ENCODE results near the gene GPR107. TPM values are rescaled to one million over a fixed set of nuclear protein-coding genes. Genes with fewer than 3 reads are reported as not detected.
A peak's percentile ranks its signal among the peaks of the same experiment; 100 is the strongest.

GPR107 gene
- total and polyA plus RNA-seq, 2 of the 8 experiments (the other 6 are each of a cell fraction or from before 2014, with no cell fraction given) = 19.3 to 30.7 TPM

DNA sequence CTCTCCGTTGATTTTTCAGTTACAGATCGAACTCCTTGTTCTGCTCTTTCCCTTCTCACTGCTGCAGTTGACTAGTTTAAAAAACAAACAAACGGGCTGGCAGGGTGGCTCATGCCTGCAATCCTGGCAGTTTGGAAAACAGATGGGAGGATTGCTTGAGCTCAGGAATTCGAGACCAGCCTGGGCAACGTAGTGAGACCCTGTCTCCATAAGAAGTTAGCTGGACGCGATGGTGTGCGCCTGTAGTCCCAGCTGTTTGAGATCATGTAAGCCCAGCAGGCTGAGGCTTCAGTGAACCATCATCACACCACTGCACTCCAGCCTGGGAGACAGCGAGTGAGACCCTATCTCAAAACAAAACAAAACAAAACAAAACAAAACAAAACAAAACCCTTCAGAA lies 67.1 kb downstream of the GPR107 start:
- Histone ChIP-seq H2AK5ac (ENCODE audit: low read depth, low read length) (peak overlapping the region; percentile 83; the same call in 1 of the 2 replicates), H3K36me3 (ENCODE audit: control insufficient read depth in 2 of 4, insufficient read depth in 4 of 4, low read length in 3 of 4) (no peaks in the 10 kb centered on the region), H4K5ac (ENCODE audit: insufficient read length, low read depth, low read length) (no peak overlapping the region), H4K91ac (replicated peaks; ENCODE audit: insufficient read length, low read length) (no peak overlapping the region), H3K9me3 (ENCODE audit: insufficient read depth in 2 of 2, low read depth in 1 of 2, low read length in 1 of 2) (no peaks in the 10 kb centered on the region), H2BK15ac (ENCODE audit: low read length) (no peak overlapping the region), H3K27ac (ENCODE audit: low read depth, low read length) (no peak overlapping the region), H2AFZ (ENCODE audit: low read length) (no peak overlapping the region), H2BK12ac (ENCODE audit: low read depth, low read length) (0 out of 2 replicates have a peak overlapping the region, but pooled peaks have one; percentile 9), H3K27me3 (replicated peaks in 1 of 4; ENCODE audit: control insufficient read depth in 3 of 4, extremely low read depth in 1 of 4, insufficient read depth in 3 of 4, low read length in 3 of 4) (no peaks in the 10 kb centered on the region), H3K4me1 (replicated peaks in 1 of 4; ENCODE audit: control insufficient read depth in 3 of 4, insufficient read depth in 4 of 4, low read length in 3 of 4) (peaks cover 8 to 15% (median 10%) of the 10 kb centered on the region in 4 experiments), H3K4me3 (ENCODE audit: extremely low read depth in 1 of 4, insufficient read depth in 2 of 4, low read depth in 3 of 4, low read length in 4 of 4) (no peak overlapping the region), H2BK120ac (replicated peaks; ENCODE audit: low read depth, low read length) (no peak overlapping the region), H4K8ac (ENCODE audit: extremely low read depth, insufficient read depth, low read length) (no peak overlapping the region), H3K23ac (ENCODE audit: insufficient read length) (no peak overlapping the region), H3K79me1 (ENCODE audit: low read depth, low read length) (no peaks in the 10 kb centered on the region), H3K9ac (replicated peaks in 1 of 4; ENCODE audit: extremely low read depth in 1 of 4, low read depth in 3 of 4, low read length in 3 of 4) (no peak overlapping the region), H3K4ac (replicated peaks; ENCODE audit: insufficient read length, low read depth, low read length) (no peak overlapping the region), H3K23me2 (ENCODE audit: low read depth, low read length) (no peaks in the 10 kb centered on the region), H3K79me2 (ENCODE audit: control insufficient read depth in 1 of 2, insufficient read depth in 2 of 2, low read length in 2 of 2) (no peaks in the 10 kb centered on the region), H3K14ac (ENCODE audit: insufficient read length) (no peak overlapping the region), H4K20me1 (replicated peaks in 1 of 2; ENCODE audit: control insufficient read depth in 1 of 2, insufficient read depth in 2 of 2, low read length in 2 of 2) (peaks cover 0 to 4% of the 10 kb centered on the region in 2 experiments), H2BK20ac (ENCODE audit: low read length) (no peak overlapping the region), H3K56ac (replicated peaks; ENCODE audit: insufficient read length, low read depth, low read length) (no peak overlapping the region), H3K18ac (ENCODE audit: extremely low read depth, low read length) (no peak overlapping the region), H3K4me2 (ENCODE audit: insufficient read depth in 1 of 2, low read depth in 2 of 2, low read length in 2 of 2) (no peak overlapping the region), H2BK5ac (ENCODE audit: low read depth, low read length) (0 out of 2 replicates have a peak overlapping the region, but pooled peaks have one; percentile 35)
- ChIA-PET CTCF (ENCODE audit: partially characterized antibody) (interaction anchor here (0.8 to 3.8 kb wide), 8 partner anchors 12 to 283 kb away, joined by 3 to 35 read pairs (median 4); no protein-coding TSS in a partner anchor), POLR2A (ENCODE audit: partially characterized antibody) (no interaction called here)
- TF ChIP-seq HDAC6 (IDR thresholded peaks at IDR 0.05; ENCODE audit: low read depth, low read length) (no peak), JUND (IDR thresholded peaks at IDR 0.05; ENCODE audit: low read length) (no peak), SP4 (IDR thresholded peaks at IDR 0.05; ENCODE audit: low read length) (no peak), SP1 (IDR thresholded peaks at IDR 0.05; ENCODE audit: low read depth, low read length) (no peak), EZH2 (IDR thresholded peaks at IDR 0.05; ENCODE audit: low read depth, low read length, severe bottlenecking) (no peak), TBP (IDR thresholded peaks at IDR 0.05; ENCODE audit: low read depth, low read length) (no peak), CHD1 (IDR thresholded peaks at IDR 0.05; ENCODE audit: low read depth, low read length) (no peak), GTF2F1 (IDR thresholded peaks at IDR 0.05; ENCODE audit: borderline replicate concordance, low read depth, low read length) (no peak), NRF1 (IDR thresholded peaks at IDR 0.05; ENCODE audit: low read depth, low read length) (no peak), CEBPB (IDR thresholded peaks at IDR 0.05; ENCODE audit: low read depth, low read length) (no peak), BRCA1 (IDR thresholded peaks at IDR 0.05; ENCODE audit: low read depth, low read length) (no peak), ZNF274 (IDR thresholded peaks at IDR 0.05; ENCODE audit: borderline replicate concordance, extremely low read depth, low read length) (no peak)
- TF ChIP-seq, protein P1, sequence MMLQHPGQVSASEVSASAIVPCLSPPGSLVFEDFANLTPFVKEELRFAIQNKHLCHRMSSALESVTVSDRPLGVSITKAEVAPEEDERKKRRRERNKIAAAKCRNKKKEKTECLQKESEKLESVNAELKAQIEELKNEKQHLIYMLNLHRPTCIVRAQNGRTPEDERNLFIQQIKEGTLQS (IDR thresholded peaks at IDR 0.05; ENCODE audit: insufficient read depth, low read depth, low read length) = no peak
- DNase-seq (ENCODE audit: low read depth in 1 of 2, low spot score in 2 of 2) (no peak), FAIRE-seq (no peak)
- WGBS, 2 experiments (ENCODE audit: extremely low coverage in 1 of 2, insufficient coverage in 1 of 2, insufficient read length in 1 of 2, insufficient replicate concordance in 2 of 2, low coverage in 1 of 2, low lambda C conversion rate in 2 of 2, missing lambda C conversion rate in 1 of 2) = 84% methylated on average over 9 of the region's 9 CpGs; no CpG with 5 or more reads in 1 of the 2 experiments
